GM21723 (cell line): Measurements from ENCODE around the gene JPH4.
"Not testable (repeated sequence)": the region's sequence is repeated elsewhere in the genome, so short reads cannot be mapped to it uniquely, and the experiment has no call there.

ENCODE experiments used
- ATAC-seq: cut with Tn5 transposase; IDR thresholded peaks from one replicate; pipeline ENCODE4 v1.9.1; 2021; ENCODE audit warnings: mild to moderate bottlenecking, moderate library complexity; ENCODE audit not compliant: unreplicated experiment

JPH4 gene

DNA sequence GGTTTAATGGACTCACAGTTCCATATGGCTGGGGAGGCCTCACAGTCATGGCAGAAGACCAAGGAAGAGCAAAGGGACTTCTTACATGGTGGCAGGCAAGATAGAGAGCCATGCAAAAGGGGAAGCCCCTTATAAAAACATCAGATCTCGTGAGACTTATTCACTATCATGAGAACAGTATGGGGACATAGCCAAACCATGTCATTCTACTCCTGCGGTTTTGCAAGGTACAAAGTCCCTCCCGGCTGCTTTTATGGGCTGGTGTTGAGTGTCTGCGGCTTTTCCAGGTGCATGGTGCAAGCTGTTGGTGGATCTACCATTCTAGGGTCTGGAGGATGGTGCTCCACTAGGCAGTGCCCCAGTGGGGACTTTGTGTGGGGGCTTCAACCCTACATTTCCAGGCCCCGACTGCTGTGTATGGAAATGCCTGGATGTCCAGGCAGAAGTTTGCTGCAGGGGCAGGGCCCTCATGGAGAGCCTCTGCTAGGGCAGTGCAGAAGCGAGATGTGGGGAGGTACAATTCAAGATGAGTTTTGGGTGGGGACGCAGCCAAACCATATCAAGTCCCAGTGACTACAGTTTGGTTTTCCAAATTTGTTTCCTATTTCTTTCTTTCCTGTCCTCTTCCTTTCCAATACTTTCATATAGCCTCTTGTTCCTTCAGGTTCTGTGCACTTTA is 31.0 kb upstream of the JPH4 start:
- not testable (repeated sequence) for ATAC-seq

DNA sequence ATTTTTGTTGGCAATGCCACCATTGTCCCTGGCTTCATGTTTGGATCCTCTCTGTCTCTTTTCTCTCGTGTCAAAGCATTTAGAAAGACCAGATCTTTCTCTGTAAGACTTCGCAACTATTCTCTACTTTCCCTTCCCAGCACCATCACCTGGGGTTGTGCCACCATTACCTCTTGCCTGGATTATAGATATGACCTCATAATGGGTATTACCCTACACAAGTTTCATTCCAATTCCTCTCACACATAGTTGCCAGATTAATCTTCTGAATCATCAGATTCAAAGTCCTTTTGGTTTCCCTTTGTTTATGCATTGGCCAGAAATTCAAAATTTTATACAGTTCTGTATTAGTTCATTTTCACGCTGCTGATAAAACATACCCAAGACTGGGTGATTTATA is 30.4 kb upstream of the JPH4 start:
- no peak for ATAC-seq

- ATAC-seq: no peak
These were observed 29.9 kb upstream of the JPH4 start for GRCh38 chr14:23608454-23608853.

- ATAC-seq: peak; percentile 84
These were observed 27.5 kb upstream of the JPH4 start for GRCh38 chr14:23605931-23606585.

GRCh38 chr14:23604675-23605170 is 26.1 kb upstream of the JPH4 start:
- ATAC-seq: no peak

DNA sequence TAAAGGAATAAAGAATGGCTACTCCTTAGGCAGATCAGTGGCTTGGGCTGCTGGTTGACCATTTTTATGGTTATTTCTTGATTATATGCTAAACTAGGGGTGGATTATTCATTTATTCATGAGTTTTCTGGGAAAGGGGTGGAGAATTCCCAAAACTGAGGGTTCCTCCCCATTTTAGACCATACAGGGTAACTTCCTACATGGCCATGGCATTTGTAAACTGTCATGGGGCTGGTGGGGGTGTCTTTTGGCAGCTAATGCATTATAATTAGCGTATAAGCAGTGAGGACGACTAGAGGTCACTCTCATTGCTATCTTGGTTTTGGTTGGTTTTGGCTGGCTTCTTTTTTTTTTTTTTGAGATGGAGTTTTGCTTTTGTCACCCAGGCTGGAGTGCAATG is 25.6 kb upstream of the JPH4 start:
- no peak for ATAC-seq

DNA sequence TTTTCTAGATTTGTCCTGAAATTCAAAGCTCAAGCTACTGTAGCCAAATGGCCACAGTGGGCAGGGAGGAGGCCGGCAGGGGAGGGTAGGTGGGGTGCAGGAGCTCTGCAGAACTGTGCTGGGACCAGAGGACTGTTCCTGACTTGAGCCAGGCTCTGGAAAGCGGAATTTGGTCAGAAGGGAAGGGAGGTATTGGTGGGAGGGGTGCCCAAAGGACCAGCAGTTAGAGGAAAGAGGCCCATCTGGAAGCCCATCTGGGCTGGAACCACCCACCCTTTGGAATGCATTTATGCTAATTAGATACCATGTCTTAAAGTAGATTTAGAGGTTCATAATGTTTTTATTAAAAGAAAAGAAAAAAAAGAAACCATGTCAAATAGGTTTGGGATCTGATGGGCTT is 24.5 kb upstream of the JPH4 start:
- no peak for ATAC-seq

- no peak for ATAC-seq
These were observed 23.8 kb upstream of the JPH4 start for GRCh38 chr14:23602181-23603095.

GRCh38 chr14:23601845-23602180 is 23.2 kb upstream of the JPH4 start:
- no peak for ATAC-seq

DNA sequence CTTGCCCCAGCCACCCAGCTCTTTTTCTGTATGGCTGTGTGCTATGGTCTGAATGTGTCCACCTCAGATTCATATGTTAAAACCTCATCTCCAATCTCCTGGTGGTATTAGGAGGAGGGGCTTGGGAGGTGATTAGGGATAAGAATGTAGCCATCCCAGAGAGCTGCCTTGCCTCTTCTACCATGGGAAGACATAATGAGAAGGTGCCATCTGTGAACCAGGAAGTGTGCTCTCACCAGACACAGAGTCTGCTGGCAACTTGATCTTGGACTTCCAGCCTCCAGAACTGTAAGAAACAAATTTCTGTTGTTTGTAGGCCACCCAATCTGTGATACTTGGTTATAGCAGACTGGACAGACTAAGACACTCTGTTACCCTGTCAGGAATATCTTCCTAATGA is 22.8 kb upstream of the JPH4 start:
- ATAC-seq: no peak

GRCh38 chr14:23600806-23601205 is 22.2 kb upstream of the JPH4 start:
- no peak for ATAC-seq

GRCh38 chr14:23600322-23600707 is 21.7 kb upstream of the JPH4 start:
- no peak for ATAC-seq

GRCh38 chr14:23594191-23594590 is 15.6 kb upstream of the JPH4 start:
- not testable (repeated sequence) for ATAC-seq

GRCh38 chr14:23590198-23590597 is 11.6 kb upstream of the JPH4 start:
- no peak for ATAC-seq

GRCh38 chr14:23589606-23590005 is 11.0 kb upstream of the JPH4 start:
- ATAC-seq: no peak

GRCh38 chr14:23588884-23589598 is 10.5 kb upstream of the JPH4 start:
- peak; percentile 95 for ATAC-seq

GRCh38 chr14:23584527-23585203 is 6.1 kb upstream of the JPH4 start:
- not testable (repeated sequence) for ATAC-seq

GRCh38 chr14:23583761-23584526 is 5.4 kb upstream of the JPH4 start:
- not testable (repeated sequence) for ATAC-seq

DNA sequence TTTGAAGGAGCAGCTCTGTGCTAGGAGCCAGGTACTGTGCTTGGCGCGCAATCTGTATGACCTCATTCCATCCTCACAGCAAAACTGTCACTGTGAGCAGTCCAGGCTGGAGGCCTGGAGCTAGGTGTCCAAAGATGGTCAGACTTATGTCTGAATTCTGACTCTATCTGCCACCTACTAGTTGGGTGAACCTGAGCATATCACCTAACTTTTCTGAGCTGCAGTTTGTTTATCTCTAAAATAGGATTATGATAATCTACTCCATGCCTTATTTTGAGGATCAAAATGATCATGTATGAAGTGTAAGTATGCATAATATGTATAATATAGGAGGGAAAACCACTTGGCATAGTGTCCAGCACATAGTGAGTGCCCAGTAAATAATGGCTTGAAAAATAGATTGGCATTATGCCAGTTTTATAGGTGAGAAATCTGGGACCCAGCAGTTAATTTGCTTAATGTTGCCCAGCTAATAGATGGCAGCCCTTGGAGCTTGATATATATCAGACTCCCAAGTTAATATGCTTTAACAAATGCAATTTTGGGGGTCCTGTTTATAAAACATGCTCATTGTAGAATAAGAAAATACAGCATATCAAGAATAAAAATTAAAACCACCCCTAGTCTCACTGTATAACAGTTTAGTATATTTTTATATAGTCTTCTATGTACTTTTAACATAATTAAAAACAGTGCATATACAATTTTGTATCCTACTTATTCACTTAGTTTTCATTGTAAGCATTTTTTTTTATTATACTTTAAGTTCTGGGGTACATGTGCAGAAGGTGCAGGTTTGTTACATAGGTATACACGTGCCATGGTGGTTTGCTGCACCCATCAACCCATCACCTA is 4.5 kb upstream of the JPH4 start:
- ATAC-seq: no peak
